HG03175 (cell line): ENCODE measurements around the gene SLC13A2.
"Not testable (repeated sequence)": the region's sequence is repeated elsewhere in the genome, so short reads cannot be mapped to it uniquely, and the experiment has no call there.

ENCODE experiments used
- ATAC-seq: cut with Tn5 transposase; IDR thresholded peaks from one replicate; pipeline ENCODE4 v1.9.1; 2021; ENCODE audit warnings: mild to moderate bottlenecking, moderate library complexity; ENCODE audit not compliant: unreplicated experiment

SLC13A2 gene

DNA sequence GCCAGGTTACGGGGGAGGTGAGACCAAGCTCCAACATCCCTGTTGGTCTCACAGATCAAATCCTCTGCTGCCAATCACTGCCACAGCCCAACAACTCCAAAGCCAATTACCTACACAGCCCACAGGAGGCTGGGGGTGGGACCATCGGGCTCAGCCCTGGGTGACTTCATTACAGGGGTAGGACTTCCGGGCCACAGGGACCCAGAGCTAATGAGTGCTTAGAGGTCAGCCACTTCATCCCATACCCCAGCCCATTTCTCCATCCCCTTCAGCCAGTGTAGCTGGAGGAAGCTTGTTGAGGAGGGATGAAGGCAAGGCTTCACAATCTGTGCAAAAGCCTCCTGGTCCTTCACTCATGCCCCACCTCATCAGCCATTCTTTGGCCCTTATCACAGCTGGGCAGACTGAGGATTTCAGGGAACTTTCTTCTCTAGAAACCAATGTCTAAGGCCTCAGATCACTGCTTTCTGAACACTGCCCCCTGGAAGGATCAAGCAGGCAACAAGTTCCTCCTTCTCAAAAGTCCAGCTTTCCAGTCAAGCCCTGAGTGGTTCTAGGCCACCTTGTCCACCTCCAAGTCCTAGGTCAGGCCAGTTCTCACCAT, 38.5 kb downstream of the SLC13A2 start:
- ATAC-seq = no peak

- no peak for ATAC-seq
Observed at GRCh38 chr17:28513476-28513875, 40.0 kb downstream of the SLC13A2 start.

GRCh38 chr17:28514561-28515002, 41.1 kb downstream of the SLC13A2 start:
- no peak for ATAC-seq

DNA sequence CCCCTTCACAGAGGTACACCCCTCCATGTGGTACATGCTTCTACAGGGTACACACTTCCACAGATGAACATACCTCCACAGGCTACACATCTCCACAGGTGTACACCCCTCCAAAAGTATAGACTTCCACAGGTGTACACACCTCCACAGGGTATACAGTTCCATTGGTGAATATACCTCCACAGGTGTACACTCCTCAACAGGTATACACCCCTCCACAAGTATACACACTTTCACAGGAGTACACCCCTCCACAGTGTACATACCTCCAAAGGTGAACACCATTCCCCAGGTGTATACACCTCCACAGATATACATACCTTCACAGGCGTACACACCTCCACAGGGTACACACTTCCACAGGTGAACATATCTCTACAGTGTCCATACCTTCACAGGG, 42.1 kb downstream of the SLC13A2 start:
- no peak for ATAC-seq

DNA sequence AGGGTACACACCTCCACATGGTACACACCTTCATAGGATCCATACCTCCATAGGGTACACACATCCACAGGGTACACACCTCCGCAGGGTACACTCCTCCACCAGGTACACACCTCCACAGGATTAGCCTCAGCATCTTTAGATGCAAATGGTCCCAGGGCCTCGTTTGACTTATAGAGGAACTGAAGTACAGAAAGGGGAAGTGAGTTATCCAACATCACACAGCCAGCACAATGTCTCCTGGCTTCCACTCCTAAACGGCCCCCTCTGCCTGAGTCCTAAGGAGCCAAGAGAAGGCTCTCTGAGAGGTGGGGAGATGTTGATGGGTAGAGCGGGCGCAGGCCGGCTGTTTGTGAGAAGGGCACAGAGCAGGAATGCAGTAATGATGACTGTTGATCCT, 44.7 kb downstream of the SLC13A2 start:
- no peak for ATAC-seq

DNA sequence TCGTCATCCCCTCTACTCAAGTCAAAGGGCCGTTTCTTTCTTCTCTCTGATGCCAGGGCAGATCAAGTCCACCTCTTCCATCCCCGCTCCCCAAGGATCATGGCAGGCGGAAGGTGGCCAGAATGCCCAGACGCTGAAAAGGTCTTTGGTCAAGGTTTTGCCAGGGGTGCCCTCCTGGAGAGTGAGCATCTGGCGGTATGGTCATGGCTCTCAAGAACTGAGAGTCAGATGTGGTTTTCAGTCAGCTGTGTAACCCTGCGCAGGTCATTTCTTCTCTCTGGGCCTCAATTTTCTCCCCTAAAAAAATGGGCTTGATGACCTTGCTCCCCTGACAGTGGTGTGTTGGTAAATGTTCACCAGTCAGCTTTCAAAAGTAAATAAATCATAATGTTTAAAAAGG, 45.1 kb downstream of the SLC13A2 start:
- no peak for ATAC-seq

DNA sequence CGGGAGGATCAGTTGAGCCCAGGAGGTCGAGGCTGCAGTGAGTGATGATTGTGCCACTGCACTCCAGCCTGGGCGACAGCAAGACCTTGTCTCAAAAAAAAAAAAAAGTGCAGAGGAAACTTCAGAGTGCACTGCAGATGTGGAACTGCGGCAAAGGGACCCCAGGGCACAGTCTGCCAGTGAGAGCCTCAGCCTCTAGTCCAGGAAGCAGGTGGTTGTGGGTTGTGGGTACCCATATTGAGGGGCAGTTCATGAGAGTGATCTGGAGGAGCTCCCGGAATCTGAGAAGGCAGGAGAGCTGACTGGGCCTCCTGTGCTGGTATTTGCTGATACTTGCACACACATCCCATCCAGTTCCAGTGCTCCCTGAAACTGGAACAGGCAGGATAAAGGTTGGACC, 45.8 kb downstream of the SLC13A2 start:
- ATAC-seq = no peak

DNA sequence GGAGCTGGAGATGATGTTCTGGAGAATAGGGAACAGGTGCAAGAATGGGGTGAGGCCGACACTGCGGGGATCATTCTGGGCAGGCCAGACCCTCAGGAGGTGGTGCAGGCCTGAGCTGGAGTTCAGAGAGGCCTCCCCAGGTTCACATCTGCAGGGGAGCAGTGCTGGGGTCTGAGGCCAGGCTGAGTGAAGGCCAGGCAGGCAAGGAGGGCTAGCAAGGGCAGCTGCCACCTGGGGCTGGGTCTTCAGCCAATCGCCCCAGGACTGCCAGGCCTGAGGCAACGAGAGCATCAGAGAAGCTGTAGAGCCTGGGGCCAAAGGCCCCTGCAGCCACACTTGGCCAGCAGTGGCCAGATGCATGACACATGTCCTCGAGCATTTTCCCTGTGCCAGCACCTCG, 47.2 kb downstream of the SLC13A2 start:
- no peak for ATAC-seq

GRCh38 chr17:28521311-28522085, 48.1 kb downstream of the SLC13A2 start:
- ATAC-seq = no peak

- ATAC-seq = not testable (repeated sequence)
Observed at GRCh38 chr17:28522281-28522680, 48.8 kb downstream of the SLC13A2 start.

DNA sequence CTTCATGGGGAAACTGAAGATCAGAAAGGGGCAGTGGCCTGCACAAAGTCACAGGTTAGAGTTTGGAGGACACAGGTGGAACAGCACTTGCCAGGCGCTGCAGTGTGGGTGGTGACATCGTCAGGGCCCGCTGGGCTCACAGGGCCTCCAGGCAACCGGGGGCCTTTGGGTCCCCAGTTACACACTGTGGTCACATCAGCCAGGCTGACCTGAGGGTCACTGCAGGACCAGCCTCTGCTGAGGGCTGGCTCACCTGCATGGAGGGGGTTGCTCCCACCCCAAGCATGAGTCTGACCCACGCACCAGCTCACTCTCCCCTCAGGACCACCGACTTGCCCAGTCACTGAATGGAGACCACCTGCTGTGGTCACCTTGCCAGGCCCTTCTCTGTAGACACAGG, 49.7 kb downstream of the SLC13A2 start:
- ATAC-seq = no peak

GRCh38 chr17:28523876-28524275, 50.4 kb downstream of the SLC13A2 start:
- ATAC-seq = no peak

GRCh38 chr17:28524476-28525424, 51.3 kb downstream of the SLC13A2 start:
- ATAC-seq = no peak

DNA sequence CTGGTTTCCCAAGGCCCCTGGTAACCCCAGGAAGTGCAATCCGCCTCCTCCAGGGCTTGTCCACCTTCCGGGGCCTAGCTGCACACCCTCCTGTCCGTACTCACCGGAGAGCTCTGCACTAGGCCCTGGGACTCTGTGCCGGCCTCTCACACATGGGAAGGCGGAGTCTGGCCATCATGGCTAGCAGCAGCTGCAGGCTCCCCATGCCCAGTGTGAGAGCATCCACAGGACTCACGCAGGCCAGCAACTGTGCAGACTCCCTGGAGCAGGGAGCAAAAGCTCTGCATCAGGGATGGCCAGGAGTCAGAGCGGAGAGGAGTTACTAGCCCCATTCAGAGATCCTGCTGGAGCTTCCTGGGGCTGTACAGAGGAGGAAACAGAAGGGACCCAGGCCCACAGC, 52.9 kb downstream of the SLC13A2 start:
- ATAC-seq = no peak

DNA sequence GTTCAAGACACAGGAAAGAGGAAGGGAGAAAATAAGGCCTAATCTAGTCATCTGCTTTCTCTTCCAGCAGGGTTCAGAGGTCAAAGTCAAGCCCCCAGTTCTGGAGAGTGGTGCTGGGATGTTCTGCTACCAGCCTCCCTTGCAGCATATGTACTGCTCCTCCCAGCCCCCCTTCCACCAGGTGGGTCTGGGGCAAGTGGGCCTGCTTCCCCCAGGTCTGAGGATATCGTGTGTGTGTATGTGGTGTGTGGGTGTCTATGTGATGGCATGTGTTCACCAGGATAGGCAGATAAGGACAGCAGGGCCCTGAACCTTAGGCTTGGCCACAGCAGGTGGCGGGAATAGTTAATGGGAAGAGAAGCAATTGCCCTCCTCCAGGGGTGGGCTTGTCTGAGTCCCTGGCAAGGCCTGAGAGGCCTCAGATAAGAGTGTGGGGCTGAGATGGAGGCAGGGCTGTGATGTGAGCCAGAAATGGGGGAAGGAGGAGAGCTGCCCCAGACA, 53.8 kb downstream of the SLC13A2 start:
- no peak for ATAC-seq

DNA sequence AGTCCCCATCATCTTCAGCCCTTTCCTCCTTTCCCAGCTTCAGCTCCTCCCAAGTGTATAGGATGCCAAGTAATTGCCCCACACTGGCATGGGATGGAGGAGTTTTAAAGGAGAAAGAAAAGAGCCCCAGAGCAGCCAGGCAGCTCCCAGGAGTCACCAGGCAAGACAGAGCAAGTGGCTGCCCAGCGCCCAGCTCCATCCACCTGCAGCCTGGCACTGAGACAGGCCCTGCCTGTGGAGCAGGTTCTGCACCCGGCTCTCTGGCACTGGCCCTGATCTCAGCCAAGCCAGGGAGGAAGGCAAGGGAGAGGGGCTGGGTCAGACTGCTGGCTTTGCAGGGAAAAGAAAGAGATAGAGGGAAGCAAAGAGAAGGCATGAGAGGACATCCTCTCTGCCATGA, 54.4 kb downstream of the SLC13A2 start:
- no peak for ATAC-seq

DNA sequence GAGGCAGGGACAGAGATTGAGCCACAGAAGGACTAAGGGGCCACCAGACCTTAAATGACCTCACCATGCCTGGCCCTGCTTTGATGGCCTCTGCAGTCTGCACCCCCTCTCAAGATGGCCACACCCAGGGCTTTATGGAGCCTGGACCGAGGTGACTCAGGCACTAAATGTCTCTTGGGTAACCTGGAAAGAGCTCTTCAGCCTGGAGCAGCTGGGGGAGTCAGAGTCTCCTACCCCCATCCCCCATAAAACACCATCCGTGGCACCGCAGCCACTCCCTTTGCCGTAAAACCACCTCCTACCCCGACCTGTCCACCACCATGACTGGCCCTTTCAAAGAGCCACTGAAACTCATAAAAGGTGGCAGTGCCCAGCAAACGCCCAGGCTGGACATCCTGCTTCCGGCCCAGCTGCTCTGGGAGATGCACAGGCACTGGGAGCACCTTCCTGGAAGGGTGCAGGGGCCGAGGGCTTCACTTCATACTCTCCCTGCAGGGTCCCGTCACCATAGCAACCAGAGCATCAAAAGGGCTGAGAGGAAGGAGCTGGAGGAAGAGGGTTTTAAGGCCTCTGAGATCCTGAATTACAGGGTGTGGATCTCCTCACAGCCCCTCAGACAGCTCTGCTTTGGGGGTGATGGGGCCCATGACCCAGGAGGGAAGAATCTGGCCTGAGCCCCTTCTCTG, 55.0 kb downstream of the SLC13A2 start:
- ATAC-seq = no peak

DNA sequence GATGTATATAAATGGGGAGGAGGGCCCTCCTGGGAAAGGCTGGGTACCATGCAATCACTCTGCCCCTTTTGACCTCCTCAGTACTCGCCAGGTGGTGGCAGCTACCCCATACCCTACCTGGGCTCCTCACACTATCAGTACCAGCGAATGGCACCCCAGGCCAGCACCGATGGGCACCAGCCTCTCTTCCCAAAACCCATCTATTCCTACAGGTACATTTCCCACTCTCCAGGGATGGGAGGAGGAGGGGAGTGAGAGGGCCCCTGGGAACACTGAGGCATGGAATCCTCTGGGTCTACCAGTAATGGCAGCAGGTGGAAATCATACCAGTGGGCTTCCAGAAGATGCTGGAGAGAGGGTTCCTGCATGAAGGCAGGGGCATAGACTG, 55.6 kb downstream of the SLC13A2 start:
- no peak for ATAC-seq

GRCh38 chr17:28530250-28530649, 56.8 kb downstream of the SLC13A2 start:
- ATAC-seq = no peak

DNA sequence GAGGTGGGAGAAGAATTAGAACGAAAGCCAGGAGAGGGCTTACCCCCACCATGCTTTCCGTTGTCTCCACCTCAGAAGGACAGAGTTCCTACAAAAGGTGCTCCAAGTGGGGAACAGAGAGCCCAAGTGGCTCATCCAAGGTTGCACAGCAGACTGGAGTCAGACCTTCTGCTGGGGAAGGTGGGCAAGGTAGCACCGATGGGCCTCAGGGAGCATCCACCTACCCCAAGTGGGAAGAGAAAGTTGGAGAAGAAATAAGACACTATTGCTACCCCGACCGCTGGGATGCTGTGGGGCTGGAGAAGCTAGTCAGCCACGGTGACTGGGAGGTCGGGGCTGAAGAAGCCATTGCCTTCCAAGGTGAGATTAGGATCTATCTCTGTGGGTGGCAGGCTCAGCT, 57.5 kb downstream of the SLC13A2 start:
- ATAC-seq = no peak
